Heart left ventricle (tissue), 16 donors: Measurements from ENCODE around the gene SMPD3. TPM values are rescaled to one million over a fixed set of nuclear protein-coding genes. Genes with fewer than 3 reads are reported as not detected.

ENCODE experiments used
- ATAC-seq, 4 donors: fragments of 200-7000 bp; cut with Tn5 transposase; one replicate each; pipeline ENCODE4 v1.9.1; 2020 to 2022; ENCODE audit warnings: moderate library complexity in 4 of 4, mild to moderate bottlenecking in 3 of 4, moderate number of reproducible peaks in 1 of 4
- DNase-seq, 5 donors: peaks; one replicate each; pipeline ENCODE4 v3.0.0-alpha.2; 2020
- H3K27ac ChIP-seq, 12 donors: fragments of 200-600 bp; sonication (generic) in 4 of 12; one replicate each; pipeline versions ENCODE4 v1.5.0 to v1.8.0; 2016 to 2022; ENCODE audit warnings: mild to moderate bottlenecking in 2 of 12
- H3K27me3 ChIP-seq, 9 donors: fragments of 200-600 bp; sonication (generic) in 2 of 9; one replicate each; pipeline versions ENCODE4 v1.5.1 to v1.8.0; 2016 to 2022; ENCODE audit warnings: mild to moderate bottlenecking in 3 of 9
- H3K36me3 ChIP-seq, 9 donors: fragments of 200-600 bp; sonication (generic) in 2 of 9; one replicate each; pipeline versions ENCODE4 v1.5.0 to v1.8.0; 2018 to 2022; ENCODE audit warnings: mild to moderate bottlenecking in 2 of 9
- H3K4me1 ChIP-seq, 12 donors: fragments of 200-600 bp; sonication (generic) in 4 of 12; one replicate each; pipeline versions ENCODE4 v1.5.0 to v1.8.0; 2016 to 2022; ENCODE audit warnings: mild to moderate bottlenecking in 3 of 12
- H3K4me3 ChIP-seq, 12 donors: fragments of 200-600 bp; sonication (generic) in 4 of 12; one replicate each; pipeline versions ENCODE4 v1.5.0 to v1.8.0; 2017 to 2022; ENCODE audit warnings: mild to moderate bottlenecking in 9 of 12, moderate library complexity in 4 of 12
- H3K9me3 ChIP-seq, 12 donors: fragments of 200-600 bp; sonication (generic) in 4 of 12; one replicate each; pipeline versions ENCODE4 v1.5.0 to v1.8.0; 2016 to 2022; ENCODE audit warnings: mild to moderate bottlenecking in 1 of 12
- POLR2A ChIP-seq, 2 donors: fragments of 450-650 bp; IDR thresholded peaks; one replicate each; pipeline ENCODE4 v1.6.1; 2017; ENCODE audit warnings: antibody characterized with exemption in 2 of 2, mild to moderate bottlenecking in 2 of 2, moderate library complexity in 2 of 2
- WGBS, 4 donors: extraction: QIAGEN DNeasy Blood & Tissue Kit in 2 of 4; methylation state at CpG; one replicate each; pipeline versions ENCODE4 v1.1.5 to v1.1.7; 2013 to 2018; 5-methylcytosine and 5-hydroxymethylcytosine counted together
- intact Hi-C, 10 donors: fragments of 100-400 bp; cut with DNase I; formaldehyde crosslinking; loops; one replicate each; pipeline versions ENCODE4 v1.11.1 to v1.14.2; 2022
- polyA plus RNA-seq, 2 donors: library from polyadenylated mRNA; stranded (reverse); fragments of 200-250 nt; gene quantifications; one replicate each; pipeline ENCODE4 v1.2.3, GENCODE V29; 2013
- total RNA-seq, 9 donors: library from RNA; depleted of rRNA in 2 of 9; stranded (reverse); fragments of >200 nt in 2 of 9; fragmentation: NEBNext Ultra II Directional in 3 of 9; extraction: Animal tissue kit (Norgen Biotek cat#: 25700) in 3 of 9; gene quantifications; one replicate each; pipeline versions ENCODE4 v1.1.0 to v1.2.4, GENCODE V29; 2016 to 2023
- TF ChIP-seq, protein P1 (sequence below), 12 donors: fragments of 200-600 bp; sonication (generic) in 4 of 12; IDR thresholded peaks; one replicate each; pipeline versions ENCODE4 v1.5.0 to v1.8.0; 2018 to 2022; ENCODE audit warnings: antibody characterized with exemption in 12 of 12, mild to moderate bottlenecking in 5 of 12
- donor health status: ischemic (EF 13 %, LVEDD 7.1; RV severe dilation, severe dysfunction).
- donor health status: healthy with polysubstance abuse.
- donor health status: DM: no; HTN: yes; CAD: no.
- donor health status: DM: no; HTN: no; CAD: no.
- donor health status: ischemic (EF 25% LVEDD 6.9; RV normal size, moderate dysfunction).
- donor health status: ischemic (EF 25% LVEDD 5.7; RV mildly dilated, moderate dysfunction).
- donor health status: healthy.
- donor health status: DM: yes; HTN: yes; CAD: no.
- donor health status: ischemic (EF 35%, LVEDD 5.7; RV mildly dilated, moderate dysfunction).
- donor health status: nonischemic (EF 11% LVEDD 7.7; RV severe dilation, severe dysfunction).
- donor health status: DM: yes; HTN: yes; CAD: no.
- donor health status: PGD.
- donor health status: ischemic (EF 29% LVEDD 5.4; RV normal size, mild dysfunction).
- donor health status: nonischemic (EF 23%, LVEDD 6.1; RV moderate dilation, normal function).

Gene SMPD3
- total and polyA plus RNA-seq, 11 donors, result 0.07 to 14.4 (median 0.17) TPM; not detected in 3

DNA sequence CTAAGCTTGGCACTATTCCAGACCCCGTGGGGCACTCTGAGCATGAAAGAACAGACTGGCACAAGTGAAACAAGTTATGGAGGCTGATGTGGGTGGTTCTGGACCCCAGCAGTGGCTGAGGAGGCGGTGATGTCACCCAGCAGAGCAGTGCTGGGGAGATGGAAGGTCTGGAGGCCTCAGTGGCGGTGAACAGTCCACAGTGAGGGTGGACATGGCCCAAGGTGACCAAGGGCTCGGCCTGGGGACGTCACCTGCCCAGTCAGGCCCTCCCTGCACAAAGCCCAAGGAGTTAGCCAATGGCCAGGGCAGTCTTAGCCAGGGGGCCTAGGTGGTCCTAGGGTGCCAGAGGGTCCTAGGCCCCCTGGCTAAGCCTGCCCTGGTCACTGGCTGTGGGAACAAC, 24.5 kb downstream of the SMPD3 start:
- no peaks in the 10 kb centered on the region for H3K27me3 ChIP-seq
- no peak overlapping the region for H3K4me3 ChIP-seq
- intact Hi-C loops, result no loop called here
- H3K36me3 ChIP-seq, result no peaks in the 10 kb centered on the region
- no peak overlapping the region for H3K27ac ChIP-seq
- DNase-seq, result no peak
- WGBS, 4 donors, result 58 to 80% (median 78%) methylated on average over 3 to 5 of the region's 5 CpGs
- H3K4me1 ChIP-seq, result peaks cover 0 to 4% (median 0%) of the 10 kb centered on the region in 12 donors
- TF ChIP-seq, protein P1, sequence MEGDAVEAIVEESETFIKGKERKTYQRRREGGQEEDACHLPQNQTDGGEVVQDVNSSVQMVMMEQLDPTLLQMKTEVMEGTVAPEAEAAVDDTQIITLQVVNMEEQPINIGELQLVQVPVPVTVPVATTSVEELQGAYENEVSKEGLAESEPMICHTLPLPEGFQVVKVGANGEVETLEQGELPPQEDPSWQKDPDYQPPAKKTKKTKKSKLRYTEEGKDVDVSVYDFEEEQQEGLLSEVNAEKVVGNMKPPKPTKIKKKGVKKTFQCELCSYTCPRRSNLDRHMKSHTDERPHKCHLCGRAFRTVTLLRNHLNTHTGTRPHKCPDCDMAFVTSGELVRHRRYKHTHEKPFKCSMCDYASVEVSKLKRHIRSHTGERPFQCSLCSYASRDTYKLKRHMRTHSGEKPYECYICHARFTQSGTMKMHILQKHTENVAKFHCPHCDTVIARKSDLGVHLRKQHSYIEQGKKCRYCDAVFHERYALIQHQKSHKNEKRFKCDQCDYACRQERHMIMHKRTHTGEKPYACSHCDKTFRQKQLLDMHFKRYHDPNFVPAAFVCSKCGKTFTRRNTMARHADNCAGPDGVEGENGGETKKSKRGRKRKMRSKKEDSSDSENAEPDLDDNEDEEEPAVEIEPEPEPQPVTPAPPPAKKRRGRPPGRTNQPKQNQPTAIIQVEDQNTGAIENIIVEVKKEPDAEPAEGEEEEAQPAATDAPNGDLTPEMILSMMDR (IDR thresholded peaks at IDR 0.05), result no peak
- TF ChIP-seq POLR2A (IDR thresholded peaks at IDR 0.05), result no peak
- no peak for ATAC-seq
- no peaks in the 10 kb centered on the region for H3K9me3 ChIP-seq

DNA sequence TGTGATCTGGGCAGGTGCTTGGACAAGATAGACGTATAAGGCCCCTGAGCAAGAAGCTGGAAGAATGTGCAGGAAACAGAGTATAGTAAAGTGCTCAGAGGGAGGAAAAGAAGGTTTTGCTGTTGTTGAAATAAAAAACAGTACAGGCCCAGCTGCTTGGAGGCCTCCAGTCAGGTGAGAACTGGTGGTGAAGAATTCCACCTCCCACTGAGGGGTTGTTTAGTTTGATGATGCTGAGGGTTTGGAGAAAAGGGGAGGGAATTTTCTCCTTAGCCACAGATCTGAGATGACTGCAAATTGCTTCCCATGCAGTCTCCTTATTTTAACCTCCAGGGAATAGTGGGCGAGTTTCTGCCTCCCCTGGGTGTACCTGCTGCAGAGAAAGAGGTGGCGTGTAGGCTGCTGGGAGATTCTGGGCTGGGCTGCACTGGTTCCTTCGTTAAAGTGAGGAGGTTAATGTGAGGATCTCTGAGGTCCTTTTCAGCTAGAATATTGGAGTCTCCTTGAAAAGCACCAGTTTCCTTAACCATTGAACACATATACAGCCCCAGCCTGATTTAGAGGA, 25.8 kb downstream of the SMPD3 start:
- TF ChIP-seq, protein P1 (IDR thresholded peaks at IDR 0.05), result no peak
- TF ChIP-seq POLR2A (IDR thresholded peaks at IDR 0.05), result no peak
- intact Hi-C loops, result no loop called here
- Histone ChIP-seq H3K27me3 (no peaks in the 10 kb centered on the region), H3K27ac (no peak overlapping the region), H3K4me3 (no peak overlapping the region), H3K4me1 (peaks cover 0 to 12% (median 0%) of the 10 kb centered on the region in 12 donors), H3K9me3 (no peaks in the 10 kb centered on the region), H3K36me3 (no peaks in the 10 kb centered on the region)
- 73 to 88% (median 78%) methylated on average over 4 of the region's 4 CpGs for WGBS, 4 donors
- DNase-seq (no peak), ATAC-seq (no peak)

DNA sequence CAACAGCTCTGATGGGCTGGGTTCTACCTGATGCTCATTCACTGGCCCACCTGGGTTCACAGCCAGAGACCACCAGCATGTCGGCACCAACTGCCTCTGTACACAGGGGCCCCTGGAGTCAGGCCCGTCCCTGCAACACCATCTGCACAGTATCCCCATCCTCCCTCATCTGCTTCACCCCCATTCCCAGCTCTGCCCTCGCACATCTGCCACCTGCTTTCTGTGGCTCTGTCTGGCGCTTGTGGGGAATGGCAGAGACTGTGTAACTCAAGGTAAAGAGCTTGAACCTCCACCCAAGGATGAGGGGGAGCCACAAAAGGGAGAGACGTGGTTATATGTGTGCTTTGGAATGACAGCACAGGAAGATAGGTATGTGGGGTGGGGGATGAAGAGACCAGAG, 27.2 kb downstream of the SMPD3 start:
- intact Hi-C loops, result no loop called here
- Histone ChIP-seq H3K4me1 (peaks cover 0 to 23% (median 0%) of the 10 kb centered on the region in 12 donors), H3K4me3 (no peak overlapping the region), H3K9me3 (no peaks in the 10 kb centered on the region), H3K27ac (no peak overlapping the region), H3K27me3 (no peaks in the 10 kb centered on the region), H3K36me3 (no peaks in the 10 kb centered on the region)
- TF ChIP-seq, protein P1 (IDR thresholded peaks at IDR 0.05), result no peak
- TF ChIP-seq POLR2A (IDR thresholded peaks at IDR 0.05), result no peak
- 83 to 90% (median 87%) methylated on average over 5 of the region's 5 CpGs for WGBS, 4 donors
- DNase-seq (no peak), ATAC-seq (no peak)

DNA sequence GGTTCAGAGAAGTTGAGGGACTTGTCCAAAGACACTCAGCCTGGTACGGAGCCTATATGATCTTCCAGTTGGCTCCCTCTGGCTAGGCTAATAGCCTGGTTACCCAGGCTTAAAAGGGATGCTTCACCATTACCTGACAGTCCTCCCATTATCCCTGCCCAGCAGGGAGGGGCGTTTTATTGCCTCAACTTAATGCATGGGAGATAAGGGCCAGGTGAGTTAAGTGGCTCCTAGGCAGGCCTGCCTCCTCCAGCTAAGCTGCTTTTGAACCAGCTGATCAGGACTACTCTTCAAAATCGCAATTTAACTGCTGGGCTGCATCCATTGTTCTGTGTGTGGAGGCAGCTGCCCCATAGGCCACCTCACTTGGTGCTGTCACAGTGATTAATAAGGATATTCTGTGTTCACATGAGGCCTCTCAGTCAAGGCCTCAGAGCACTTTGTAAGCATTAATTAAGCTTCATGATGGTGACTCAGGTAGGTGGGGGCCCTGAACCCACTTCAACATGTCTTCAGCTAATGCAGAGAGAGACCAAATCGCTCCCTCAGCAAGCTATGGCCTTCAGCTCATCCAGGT, 27.9 kb downstream of the SMPD3 start:
- H3K9me3 ChIP-seq, result no peaks in the 10 kb centered on the region
- no peaks in the 10 kb centered on the region for H3K36me3 ChIP-seq
- no peak overlapping the region for H3K4me3 ChIP-seq
- no peak for ATAC-seq
- no peaks in the 10 kb centered on the region for H3K27me3 ChIP-seq
- WGBS, 4 donors, result 82 to 89% (median 86%) methylated on average over 4 of the region's 4 CpGs
- DNase-seq, result no peak
- no peak overlapping the region for H3K27ac ChIP-seq
- intact Hi-C loops, result no loop called here
- TF ChIP-seq, protein P1 (IDR thresholded peaks at IDR 0.05), result no peak
- no peak for TF ChIP-seq POLR2A (IDR thresholded peaks at IDR 0.05)
- H3K4me1 ChIP-seq, result peaks cover 0 to 23% (median 0%) of the 10 kb centered on the region in 12 donors
